IPS-15b (cell line): ENCODE measurements around the gene INPP4B.

Experiments
- H3K27me3 ChIP-seq: one replicate; pipeline ENCODE4 v1.6.1; 2013; ENCODE audit warnings: low read length; ENCODE audit not compliant: control insufficient read depth, insufficient read depth
- H3K36me3 ChIP-seq: one replicate; pipeline ENCODE4 v1.6.1; 2013; ENCODE audit warnings: low read length; ENCODE audit not compliant: control insufficient read depth, insufficient read depth
- H3K4me1 ChIP-seq: one replicate; pipeline ENCODE4 v1.6.1; 2013; ENCODE audit warnings: mild to moderate bottlenecking, low read length; ENCODE audit not compliant: control insufficient read depth, insufficient read depth
- H3K4me3 ChIP-seq: one replicate; pipeline ENCODE4 v1.5.1; 2013; ENCODE audit warnings: low read depth, low read length
- H3K9ac ChIP-seq: one replicate; pipeline ENCODE4 v1.6.1; 2013; ENCODE audit warnings: low read depth, mild to moderate bottlenecking, low read length
- H3K9me3 ChIP-seq: one replicate; pipeline ENCODE4 v1.6.1; 2013; ENCODE audit warnings: mild to moderate bottlenecking, low read length; ENCODE audit not compliant: control insufficient read depth, insufficient read depth

The INPP4B gene

GRCh38 chr4:142316025-142316424 lies 530.1 kb downstream of the INPP4B start:
- Histone ChIP-seq H3K36me3 (no peaks in the 10 kb centered on the region), H3K9me3 (no peaks in the 10 kb centered on the region), H3K4me3 (no peak overlapping the region), H3K27me3 (no peaks in the 10 kb centered on the region), H3K4me1 (no peaks in the 10 kb centered on the region), H3K9ac (no peak overlapping the region)

- no peak overlapping the region for H3K4me3 ChIP-seq
- H3K4me1 ChIP-seq = no peaks in the 10 kb centered on the region
- no peaks in the 10 kb centered on the region for H3K9me3 ChIP-seq
- H3K36me3 ChIP-seq = no peaks in the 10 kb centered on the region
- H3K9ac ChIP-seq = no peak overlapping the region
- H3K27me3 ChIP-seq = no peaks in the 10 kb centered on the region
Observed at GRCh38 chr4:142314686-142315085, 531.4 kb downstream of the INPP4B start.

- H3K4me3 ChIP-seq = no peak overlapping the region
- no peaks in the 10 kb centered on the region for H3K9me3 ChIP-seq
- no peaks in the 10 kb centered on the region for H3K4me1 ChIP-seq
- no peaks in the 10 kb centered on the region for H3K36me3 ChIP-seq
- no peaks in the 10 kb centered on the region for H3K27me3 ChIP-seq
- H3K9ac ChIP-seq = no peak overlapping the region
Observed at GRCh38 chr4:142314247-142314646, 531.9 kb downstream of the INPP4B start.

- Histone ChIP-seq H3K4me1 (no peaks in the 10 kb centered on the region), H3K27me3 (no peaks in the 10 kb centered on the region), H3K4me3 (no peak overlapping the region), H3K36me3 (no peaks in the 10 kb centered on the region), H3K9ac (no peak overlapping the region), H3K9me3 (no peaks in the 10 kb centered on the region)
Observed at GRCh38 chr4:142312391-142312790, 533.7 kb downstream of the INPP4B start.

GRCh38 chr4:142311916-142312315 lies 534.2 kb downstream of the INPP4B start:
- H3K9ac ChIP-seq = no peak overlapping the region
- no peaks in the 10 kb centered on the region for H3K27me3 ChIP-seq
- no peaks in the 10 kb centered on the region for H3K36me3 ChIP-seq
- H3K4me1 ChIP-seq = no peaks in the 10 kb centered on the region
- no peaks in the 10 kb centered on the region for H3K9me3 ChIP-seq
- H3K4me3 ChIP-seq = no peak overlapping the region

GRCh38 chr4:142309772-142310171 lies 536.3 kb downstream of the INPP4B start:
- Histone ChIP-seq H3K4me3 (no peak overlapping the region), H3K9me3 (no peaks in the 10 kb centered on the region), H3K27me3 (no peaks in the 10 kb centered on the region), H3K36me3 (no peaks in the 10 kb centered on the region), H3K9ac (no peak overlapping the region), H3K4me1 (no peaks in the 10 kb centered on the region)

GRCh38 chr4:142307857-142308256 lies 538.2 kb downstream of the INPP4B start:
- no peak overlapping the region for H3K9ac ChIP-seq
- H3K27me3 ChIP-seq = no peaks in the 10 kb centered on the region
- no peaks in the 10 kb centered on the region for H3K4me1 ChIP-seq
- no peaks in the 10 kb centered on the region for H3K36me3 ChIP-seq
- no peaks in the 10 kb centered on the region for H3K9me3 ChIP-seq
- no peak overlapping the region for H3K4me3 ChIP-seq

- H3K4me1 ChIP-seq = no peaks in the 10 kb centered on the region
- no peaks in the 10 kb centered on the region for H3K9me3 ChIP-seq
- no peak overlapping the region for H3K9ac ChIP-seq
- H3K4me3 ChIP-seq = no peak overlapping the region
- no peaks in the 10 kb centered on the region for H3K27me3 ChIP-seq
- no peaks in the 10 kb centered on the region for H3K36me3 ChIP-seq
Observed at GRCh38 chr4:142297313-142297712, 548.8 kb downstream of the INPP4B start.

- H3K27me3 ChIP-seq = no peaks in the 10 kb centered on the region
Observed at GRCh38 chr4:142293536-142293935, 552.6 kb downstream of the INPP4B start.

GRCh38 chr4:142292231-142292630 lies 553.9 kb downstream of the INPP4B start:
- no peaks in the 10 kb centered on the region for H3K4me1 ChIP-seq
- no peaks in the 10 kb centered on the region for H3K9me3 ChIP-seq
- H3K9ac ChIP-seq = no peak overlapping the region
- no peak overlapping the region for H3K4me3 ChIP-seq
- H3K27me3 ChIP-seq = no peaks in the 10 kb centered on the region
- no peaks in the 10 kb centered on the region for H3K36me3 ChIP-seq

More at GRCh38 chr4:142293536-142293935, 552.6 kb downstream of the INPP4B start:
- no peaks in the 10 kb centered on the region for H3K4me1 ChIP-seq
- H3K4me3 ChIP-seq = no peak overlapping the region
- no peaks in the 10 kb centered on the region for H3K9me3 ChIP-seq
- H3K36me3 ChIP-seq = no peaks in the 10 kb centered on the region
- H3K9ac ChIP-seq = no peak overlapping the region

GRCh38 chr4:142291299-142292050 lies 554.6 kb downstream of the INPP4B start:
- H3K4me3 ChIP-seq = no peak overlapping the region
- no peaks in the 10 kb centered on the region for H3K36me3 ChIP-seq
- no peaks in the 10 kb centered on the region for H3K4me1 ChIP-seq
- no peaks in the 10 kb centered on the region for H3K27me3 ChIP-seq
- no peak overlapping the region for H3K9ac ChIP-seq
- H3K9me3 ChIP-seq = no peaks in the 10 kb centered on the region

- H3K4me3 ChIP-seq = no peak overlapping the region
- no peaks in the 10 kb centered on the region for H3K36me3 ChIP-seq
- no peaks in the 10 kb centered on the region for H3K9me3 ChIP-seq
- H3K4me1 ChIP-seq = no peaks in the 10 kb centered on the region
- no peak overlapping the region for H3K9ac ChIP-seq
- H3K27me3 ChIP-seq = no peaks in the 10 kb centered on the region
Observed at GRCh38 chr4:142287371-142287770, 558.7 kb downstream of the INPP4B start.
